ENCODE measurements around the gene SIRPA.

SIRPA gene

DNA sequence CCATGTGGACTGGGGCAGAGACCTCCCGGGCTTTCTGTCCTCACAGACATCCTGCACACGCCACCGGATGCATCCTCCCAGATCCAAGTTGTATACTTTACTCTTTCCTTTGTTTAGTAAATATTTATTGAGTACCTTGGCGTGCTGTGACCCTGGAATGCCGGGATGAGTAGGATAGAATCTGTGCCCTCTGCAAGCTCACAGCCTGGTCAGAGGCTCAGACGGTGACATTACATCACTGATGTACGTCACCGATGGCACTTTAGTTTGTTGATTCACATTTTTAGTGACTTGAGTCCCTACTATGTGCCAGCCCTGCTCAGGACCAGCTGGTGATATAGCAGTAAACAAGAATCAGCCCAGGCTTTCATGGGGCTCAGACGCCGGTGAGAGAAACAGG lies 32.9 kb downstream of the SIRPA start:
- Histone ChIP-seq H3K36me3 (ENCODE audit: control insufficient read depth, low read depth, low read length) (no peaks in the 10 kb centered on the region), H3K9me3 (ENCODE audit: control insufficient read depth, low read depth, low read length) (no peaks in the 10 kb centered on the region), H3K27ac (ENCODE audit: low read length) (no peak overlapping the region), H3K27me3 (ENCODE audit: control insufficient read depth, insufficient read depth, low read length) (no peaks in the 10 kb centered on the region), H3K9ac (ENCODE audit: low read length) (no peak overlapping the region), H3K4me3 (ENCODE audit: low read length) (no peak overlapping the region), H3K4me1 (ENCODE audit: control insufficient read depth, low read depth, low read length) (peaks cover 3% of the 10 kb centered on the region)

DNA sequence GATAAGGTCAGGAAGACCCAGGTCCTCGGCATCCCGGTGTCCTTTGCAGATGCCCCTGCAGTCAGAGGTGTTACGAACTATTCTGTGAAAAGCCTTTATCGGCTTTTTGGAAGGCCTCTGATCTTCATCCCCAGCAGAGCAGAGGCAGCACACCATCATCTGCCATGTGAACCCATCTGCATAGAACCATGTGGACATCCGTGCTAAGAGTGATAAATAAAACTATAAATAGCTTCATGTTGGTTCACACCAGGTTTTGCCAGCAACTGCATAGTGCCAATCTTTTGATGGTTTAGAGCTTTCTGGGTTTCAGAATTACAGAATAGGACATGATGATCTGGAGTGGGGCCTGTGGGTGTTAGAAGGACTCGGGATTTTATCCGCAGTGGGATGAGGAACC lies 33.6 kb downstream of the SIRPA start:
- Histone ChIP-seq H3K36me3 (ENCODE audit: control insufficient read depth, low read depth, low read length) (no peaks in the 10 kb centered on the region), H3K27me3 (ENCODE audit: control insufficient read depth, insufficient read depth, low read length) (no peaks in the 10 kb centered on the region), H3K27ac (ENCODE audit: low read length) (no peak overlapping the region), H3K4me3 (ENCODE audit: low read length) (no peak overlapping the region), H3K4me1 (ENCODE audit: control insufficient read depth, low read depth, low read length) (peaks cover 3% of the 10 kb centered on the region), H3K9ac (ENCODE audit: low read length) (no peak overlapping the region), H3K9me3 (ENCODE audit: control insufficient read depth, low read depth, low read length) (no peaks in the 10 kb centered on the region)

- no peak overlapping the region for H3K4me3 ChIP-seq (ENCODE audit: low read length)
- peaks cover 3% of the 10 kb centered on the region for H3K4me1 ChIP-seq (ENCODE audit: control insufficient read depth, low read depth, low read length)
- no peak overlapping the region for H3K9ac ChIP-seq (ENCODE audit: low read length)
- no peaks in the 10 kb centered on the region for H3K36me3 ChIP-seq (ENCODE audit: control insufficient read depth, low read depth, low read length)
- no peak overlapping the region for H3K27ac ChIP-seq (ENCODE audit: low read length)
- no peaks in the 10 kb centered on the region for H3K9me3 ChIP-seq (ENCODE audit: control insufficient read depth, low read depth, low read length)
- H3K27me3 ChIP-seq (ENCODE audit: control insufficient read depth, insufficient read depth, low read length): no peaks in the 10 kb centered on the region
Measured at GRCh38 chr20:1929460-1929859, 34.3 kb downstream of the SIRPA start.

- no peaks in the 10 kb centered on the region for H3K36me3 ChIP-seq (ENCODE audit: control insufficient read depth, low read depth, low read length)
Measured at GRCh38 chr20:1930165-1930564, 35.0 kb downstream of the SIRPA start.

DNA sequence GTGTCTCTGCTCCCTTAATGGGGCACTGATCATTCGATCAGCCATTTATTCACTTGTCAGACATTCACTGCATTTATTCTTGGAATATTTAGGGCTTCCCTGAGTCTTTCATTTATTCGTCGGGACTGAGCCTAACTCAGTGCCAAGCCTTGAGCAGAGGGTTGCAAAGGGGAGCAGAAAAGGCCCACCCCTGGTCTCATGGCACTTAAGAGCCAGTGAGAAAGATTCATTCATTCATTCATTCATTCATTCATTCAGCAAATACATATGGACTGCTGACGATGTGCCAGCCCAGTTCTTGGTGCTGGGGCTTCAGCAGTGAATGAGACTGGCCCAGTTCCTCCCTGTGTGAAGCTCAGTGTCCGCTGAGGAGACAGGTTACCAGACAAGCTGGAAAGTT lies 36.6 kb downstream of the SIRPA start:
- Histone ChIP-seq H3K36me3 (ENCODE audit: control insufficient read depth, low read depth, low read length) (no peaks in the 10 kb centered on the region), H3K4me3 (ENCODE audit: low read length) (no peak overlapping the region), H3K27me3 (ENCODE audit: control insufficient read depth, insufficient read depth, low read length) (no peaks in the 10 kb centered on the region), H3K4me1 (ENCODE audit: control insufficient read depth, low read depth, low read length) (peaks cover 3% of the 10 kb centered on the region), H3K9me3 (ENCODE audit: control insufficient read depth, low read depth, low read length) (no peaks in the 10 kb centered on the region), H3K27ac (ENCODE audit: low read length) (no peak overlapping the region), H3K9ac (ENCODE audit: low read length) (no peak overlapping the region)

More at GRCh38 chr20:1930165-1930564, 35.0 kb downstream of the SIRPA start:
- no peaks in the 10 kb centered on the region for H3K27me3 ChIP-seq (ENCODE audit: control insufficient read depth, insufficient read depth, low read length)
- H3K9me3 ChIP-seq (ENCODE audit: control insufficient read depth, low read depth, low read length): no peaks in the 10 kb centered on the region
- no peak overlapping the region for H3K27ac ChIP-seq (ENCODE audit: low read length)
- H3K4me1 ChIP-seq (ENCODE audit: control insufficient read depth, low read depth, low read length): peaks cover 3% of the 10 kb centered on the region
- H3K4me3 ChIP-seq (ENCODE audit: low read length): no peak overlapping the region
- no peak overlapping the region for H3K9ac ChIP-seq (ENCODE audit: low read length)

GRCh38 chr20:1932971-1933370 lies 37.8 kb downstream of the SIRPA start:
- Histone ChIP-seq H3K4me3 (ENCODE audit: low read length) (no peak overlapping the region), H3K27me3 (ENCODE audit: control insufficient read depth, insufficient read depth, low read length) (no peaks in the 10 kb centered on the region), H3K9me3 (ENCODE audit: control insufficient read depth, low read depth, low read length) (no peaks in the 10 kb centered on the region), H3K27ac (ENCODE audit: low read length) (no peak overlapping the region), H3K4me1 (ENCODE audit: control insufficient read depth, low read depth, low read length) (no peaks in the 10 kb centered on the region), H3K36me3 (ENCODE audit: control insufficient read depth, low read depth, low read length) (no peaks in the 10 kb centered on the region), H3K9ac (ENCODE audit: low read length) (no peak overlapping the region)

- no peak overlapping the region for H3K27ac ChIP-seq (ENCODE audit: low read length)
- H3K9me3 ChIP-seq (ENCODE audit: control insufficient read depth, low read depth, low read length): no peaks in the 10 kb centered on the region
- H3K4me3 ChIP-seq (ENCODE audit: low read length): no peak overlapping the region
- H3K27me3 ChIP-seq (ENCODE audit: control insufficient read depth, insufficient read depth, low read length): no peaks in the 10 kb centered on the region
- no peak overlapping the region for H3K9ac ChIP-seq (ENCODE audit: low read length)
- no peaks in the 10 kb centered on the region for H3K36me3 ChIP-seq (ENCODE audit: control insufficient read depth, low read depth, low read length)
- H3K4me1 ChIP-seq (ENCODE audit: control insufficient read depth, low read depth, low read length): no peaks in the 10 kb centered on the region
Measured at GRCh38 chr20:1933465-1933870, 38.3 kb downstream of the SIRPA start.

DNA sequence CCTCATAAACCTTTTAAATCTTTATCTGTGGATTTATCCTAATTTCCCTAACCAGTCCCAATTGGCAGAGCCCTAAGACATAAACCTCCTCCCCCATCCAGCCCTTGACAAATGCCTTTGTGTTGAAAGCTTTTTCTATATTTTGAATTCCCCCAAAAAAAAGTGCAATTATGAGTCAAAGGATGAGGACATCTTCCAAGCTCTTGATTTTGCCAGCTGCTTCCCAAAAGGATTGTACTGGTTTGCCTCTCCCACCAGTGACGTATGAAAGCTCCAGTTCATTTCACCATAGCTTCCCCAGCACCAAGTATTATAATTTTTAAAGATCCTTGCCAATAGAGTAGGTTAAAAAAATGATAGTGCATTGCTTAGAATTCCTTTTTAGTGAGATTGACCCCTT lies 38.9 kb downstream of the SIRPA start:
- no peak overlapping the region for H3K4me3 ChIP-seq (ENCODE audit: low read length)
- no peaks in the 10 kb centered on the region for H3K27me3 ChIP-seq (ENCODE audit: control insufficient read depth, insufficient read depth, low read length)
- no peak overlapping the region for H3K27ac ChIP-seq (ENCODE audit: low read length)
- no peak overlapping the region for H3K9ac ChIP-seq (ENCODE audit: low read length)
- no peaks in the 10 kb centered on the region for H3K9me3 ChIP-seq (ENCODE audit: control insufficient read depth, low read depth, low read length)
- H3K36me3 ChIP-seq (ENCODE audit: control insufficient read depth, low read depth, low read length): no peaks in the 10 kb centered on the region
- H3K4me1 ChIP-seq (ENCODE audit: control insufficient read depth, low read depth, low read length): no peaks in the 10 kb centered on the region

DNA sequence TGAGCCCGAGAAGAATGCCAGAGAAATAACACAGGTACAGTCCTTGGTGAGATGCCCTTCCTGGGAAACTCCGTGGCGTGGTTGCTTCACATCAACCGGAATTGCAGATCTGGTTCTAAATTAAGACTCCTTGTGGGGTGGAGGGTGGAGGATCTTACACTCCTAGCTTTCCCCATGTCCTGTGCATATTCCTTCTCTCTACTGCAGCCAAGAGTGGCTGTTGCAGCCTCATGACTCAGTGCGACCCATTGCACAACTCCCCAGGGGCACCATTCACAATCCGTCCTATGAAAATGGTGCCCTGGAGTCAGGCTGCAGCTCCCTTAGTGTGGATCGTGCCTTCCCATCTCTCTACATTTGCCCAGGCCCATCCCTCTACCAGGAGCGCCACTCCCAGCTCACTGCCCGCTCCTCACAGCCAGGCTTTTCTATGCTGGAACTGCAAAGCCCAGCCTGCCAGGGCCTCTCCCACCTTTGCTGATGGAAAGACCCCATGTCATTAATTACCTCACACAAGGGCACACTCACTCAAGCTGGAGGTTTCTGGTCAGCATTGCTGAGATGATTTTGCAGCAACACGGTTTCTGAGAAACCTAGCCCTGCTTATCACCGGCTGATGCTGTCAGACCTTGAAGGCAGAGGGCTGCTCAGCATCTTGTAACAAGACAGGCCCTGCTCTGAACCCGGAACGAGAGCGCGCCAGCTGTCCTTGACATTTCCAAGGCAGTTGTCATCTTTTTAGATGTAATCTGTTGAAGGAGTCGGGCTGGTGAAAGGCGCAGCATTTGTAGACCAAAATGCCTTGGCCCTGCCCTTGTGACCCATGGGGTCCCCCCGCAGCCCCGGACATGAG lies 39.7 kb downstream of the SIRPA start:
- Histone ChIP-seq H3K4me1 (ENCODE audit: control insufficient read depth, low read depth, low read length) (no peaks in the 10 kb centered on the region), H3K9me3 (ENCODE audit: control insufficient read depth, low read depth, low read length) (no peaks in the 10 kb centered on the region), H3K9ac (ENCODE audit: low read length) (no peak overlapping the region), H3K4me3 (ENCODE audit: low read length) (no peak overlapping the region), H3K36me3 (ENCODE audit: control insufficient read depth, low read depth, low read length) (no peaks in the 10 kb centered on the region), H3K27me3 (ENCODE audit: control insufficient read depth, insufficient read depth, low read length) (no peaks in the 10 kb centered on the region), H3K27ac (ENCODE audit: low read length) (no peak overlapping the region)

DNA sequence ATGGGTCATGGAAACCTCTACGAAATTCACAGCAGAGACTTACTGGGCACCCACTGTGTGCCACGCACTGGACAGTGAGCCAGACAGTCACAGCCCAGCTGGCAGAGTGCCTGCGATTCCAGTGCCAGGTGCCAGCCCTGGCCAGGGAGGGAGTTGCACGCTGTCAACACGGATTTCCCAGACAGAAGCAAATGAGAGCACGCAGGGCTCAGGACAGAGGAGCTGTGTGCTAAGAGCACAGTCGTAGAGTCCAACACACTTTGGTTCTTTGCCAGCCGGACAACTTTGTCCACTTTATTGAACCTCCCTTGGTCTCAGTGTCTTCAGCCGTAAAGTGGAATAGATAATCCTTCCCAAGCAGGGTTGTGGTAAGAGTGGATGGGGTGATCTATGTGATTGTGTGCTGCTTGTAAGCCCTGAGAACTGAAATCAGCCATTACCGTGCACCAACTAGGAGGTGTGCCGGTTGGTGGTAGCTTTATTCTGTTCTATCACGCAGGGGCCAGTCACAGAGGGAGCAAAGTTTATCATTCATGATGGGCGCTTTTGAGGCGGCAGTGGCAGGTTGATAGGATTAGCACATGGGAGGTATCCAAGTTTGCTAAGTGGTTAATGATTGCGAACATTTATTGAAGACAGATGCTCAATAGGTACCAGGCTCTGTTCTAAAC lies 40.6 kb downstream of the SIRPA start:
- H3K27me3 ChIP-seq (ENCODE audit: control insufficient read depth, insufficient read depth, low read length): no peaks in the 10 kb centered on the region
- no peaks in the 10 kb centered on the region for H3K36me3 ChIP-seq (ENCODE audit: control insufficient read depth, low read depth, low read length)
- H3K4me1 ChIP-seq (ENCODE audit: control insufficient read depth, low read depth, low read length): no peaks in the 10 kb centered on the region
- H3K9me3 ChIP-seq (ENCODE audit: control insufficient read depth, low read depth, low read length): no peaks in the 10 kb centered on the region
- no peak overlapping the region for H3K9ac ChIP-seq (ENCODE audit: low read length)
- H3K27ac ChIP-seq (ENCODE audit: low read length): no peak overlapping the region
- H3K4me3 ChIP-seq (ENCODE audit: low read length): no peak overlapping the region

DNA sequence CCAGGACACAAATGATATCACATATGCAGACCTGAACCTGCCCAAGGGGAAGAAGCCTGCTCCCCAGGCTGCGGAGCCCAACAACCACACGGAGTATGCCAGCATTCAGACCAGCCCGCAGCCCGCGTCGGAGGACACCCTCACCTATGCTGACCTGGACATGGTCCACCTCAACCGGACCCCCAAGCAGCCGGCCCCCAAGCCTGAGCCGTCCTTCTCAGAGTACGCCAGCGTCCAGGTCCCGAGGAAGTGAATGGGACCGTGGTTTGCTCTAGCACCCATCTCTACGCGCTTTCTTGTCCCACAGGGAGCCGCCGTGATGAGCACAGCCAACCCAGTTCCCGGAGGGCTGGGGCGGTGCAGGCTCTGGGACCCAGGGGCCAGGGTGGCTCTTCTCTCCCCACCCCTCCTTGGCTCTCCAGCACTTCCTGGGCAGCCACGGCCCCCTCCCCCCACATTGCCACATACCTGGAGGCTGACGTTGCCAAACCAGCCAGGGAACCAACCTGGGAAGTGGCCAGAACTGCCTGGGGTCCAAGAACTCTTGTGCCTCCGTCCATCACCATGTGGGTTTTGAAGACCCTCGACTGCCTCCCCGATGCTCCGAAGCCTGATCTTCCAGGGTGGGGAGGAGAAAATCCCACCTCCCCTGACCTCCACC lies 42.2 kb downstream of the SIRPA start:
- H3K4me3 ChIP-seq (ENCODE audit: low read length): no peak overlapping the region
- no peaks in the 10 kb centered on the region for H3K9me3 ChIP-seq (ENCODE audit: control insufficient read depth, low read depth, low read length)
- H3K27ac ChIP-seq (ENCODE audit: low read length): no peak overlapping the region
- no peaks in the 10 kb centered on the region for H3K4me1 ChIP-seq (ENCODE audit: control insufficient read depth, low read depth, low read length)
- no peak overlapping the region for H3K9ac ChIP-seq (ENCODE audit: low read length)
- no peaks in the 10 kb centered on the region for H3K36me3 ChIP-seq (ENCODE audit: control insufficient read depth, low read depth, low read length)
- no peaks in the 10 kb centered on the region for H3K27me3 ChIP-seq (ENCODE audit: control insufficient read depth, insufficient read depth, low read length)

Measured in iPS-18a (cell line).